Skeletal muscle tissue (tissue), 4 donors: ENCODE data around the gene HPD. TPM values are rescaled to one million over a fixed set of nuclear protein-coding genes. Genes with fewer than 3 reads are reported as not detected.
A peak's percentile ranks its signal among the peaks of the same experiment; 100 is the strongest.

Source experiments
- H3K27ac ChIP-seq: one replicate; pipeline ENCODE4 v1.7.0; 2013; ENCODE audit warnings: mild to moderate bottlenecking, low read depth, low read length, inconsistent platforms
- H3K27me3 ChIP-seq, 3 donors: one replicate each; pipeline ENCODE4 v1.7.0; 2013; ENCODE audit warnings: low read length in 3 of 3; ENCODE audit not compliant: control insufficient read depth in 3 of 3, insufficient read depth in 3 of 3
- H3K36me3 ChIP-seq, 3 donors: one replicate each; pipeline ENCODE4 v1.7.0; 2013; ENCODE audit warnings: low read length in 3 of 3; ENCODE audit not compliant: control insufficient read depth in 3 of 3, insufficient read depth in 3 of 3
- H3K4me1 ChIP-seq, 3 donors: one replicate each; pipeline ENCODE4 v1.7.0; 2013; ENCODE audit warnings: low read length in 3 of 3, mild to moderate bottlenecking in 3 of 3; ENCODE audit not compliant: control insufficient read depth in 3 of 3, insufficient read depth in 3 of 3
- H3K4me3 ChIP-seq, 3 donors: one replicate each; pipeline ENCODE4 v1.7.0; 2013; ENCODE audit warnings: low read length in 3 of 3
- H3K9ac ChIP-seq, 3 donors: one replicate each; pipeline ENCODE4 v1.7.0; 2013; ENCODE audit warnings: low read length in 3 of 3, mild to moderate bottlenecking in 3 of 3, moderate library complexity in 2 of 3, low read depth in 1 of 3
- H3K9me3 ChIP-seq, 3 donors: one replicate each; pipeline ENCODE4 v1.7.0; 2013; ENCODE audit warnings: low read length in 3 of 3; ENCODE audit not compliant: control insufficient read depth in 3 of 3
- total RNA-seq: library from RNA; depleted of rRNA; stranded (reverse); fragments of >200 nt; gene quantifications from one replicate; pipeline ENCODE4 v1.2.3, GENCODE V29; 2014
- donor health status: Osteomylitis.

The HPD gene
- total RNA-seq, 1 donor from 2014 or later: not detected

- Histone ChIP-seq H3K27ac (peak overlapping the region; percentile 60), H3K27me3 (no peaks in the 10 kb centered on the region), H3K9me3 (no peaks in the 10 kb centered on the region), H3K36me3 (peaks cover 26 to 31% (median 30%) of the 10 kb centered on the region in 3 donors), H3K4me3 (peak overlapping the region; percentile 42 to 76 (median 56)), H3K9ac (peak overlapping the region; percentile 61 to 71 (median 71)), H3K4me1 (peaks cover 36 to 39% (median 39%) of the 10 kb centered on the region in 3 donors)
Observed at GRCh38 chr12:121806546-121807423, 51.9 kb downstream of the HPD start.

GRCh38 chr12:121806009-121806545 lies 52.6 kb downstream of the HPD start:
- Histone ChIP-seq H3K9me3 (no peaks in the 10 kb centered on the region), H3K9ac (peak overlapping the region in 2 of 3 donors; percentile 71), H3K4me1 (peaks cover 32 to 36% (median 34%) of the 10 kb centered on the region in 3 donors), H3K27ac (peak overlapping the region; percentile 60), H3K36me3 (peaks cover 25 to 31% (median 30%) of the 10 kb centered on the region in 3 donors), H3K27me3 (no peaks in the 10 kb centered on the region), H3K4me3 (peak overlapping the region; percentile 42 to 76 (median 56))

DNA sequence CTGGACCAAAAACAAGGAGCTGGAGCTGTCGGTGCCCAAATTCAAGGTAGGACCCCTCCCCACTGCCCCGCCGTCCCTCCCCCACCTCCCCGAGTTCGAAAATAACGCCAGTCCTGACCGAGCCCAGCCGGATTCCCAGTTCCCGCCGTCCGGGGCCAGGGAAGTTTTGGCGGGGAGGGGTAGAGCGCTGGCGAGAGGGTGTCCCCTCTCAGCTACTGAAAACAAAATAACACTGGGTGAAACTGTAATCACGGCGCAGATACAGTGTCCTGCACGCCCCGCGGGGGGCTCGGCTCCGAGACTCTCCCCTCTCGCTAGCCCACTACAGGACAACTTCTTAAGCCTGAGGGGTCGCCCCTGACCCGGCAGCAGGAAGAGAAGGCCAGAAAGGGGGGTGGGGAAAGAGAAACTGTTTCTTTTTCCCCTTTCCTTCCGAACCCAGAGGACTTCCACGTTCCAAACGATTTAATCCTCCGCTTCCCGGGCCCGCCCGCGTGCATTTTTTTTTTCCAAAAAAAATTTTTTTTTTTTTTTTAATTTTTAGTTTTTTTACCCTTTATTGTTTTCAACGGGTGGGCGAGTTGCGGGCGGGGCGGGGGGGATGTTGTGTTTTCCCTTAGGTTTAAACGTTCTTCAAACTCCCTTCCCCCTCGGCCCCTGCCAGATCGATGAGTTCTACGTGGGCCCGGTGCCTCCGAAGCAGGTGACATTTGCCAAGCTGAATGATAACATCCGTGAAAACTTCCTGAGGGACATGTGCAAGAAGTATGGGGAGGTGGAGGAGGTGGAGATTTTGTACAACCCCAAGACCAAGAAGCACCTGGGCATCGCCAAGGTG lies 53.3 kb downstream of the HPD start:
- peak overlapping the region; percentile 74 to 99 (median 77) for H3K9ac ChIP-seq
- H3K4me3 ChIP-seq: peak overlapping the region; percentile 65 to 76 (median 72)
- peaks cover 25 to 29% (median 29%) of the 10 kb centered on the region in 3 donors for H3K4me1 ChIP-seq
- no peaks in the 10 kb centered on the region for H3K9me3 ChIP-seq
- no peaks in the 10 kb centered on the region for H3K27me3 ChIP-seq
- H3K27ac ChIP-seq: peak overlapping the region; percentile 80
- peaks cover 19 to 24% (median 23%) of the 10 kb centered on the region in 3 donors for H3K36me3 ChIP-seq

GRCh38 chr12:121804417-121805111 lies 54.1 kb downstream of the HPD start:
- Histone ChIP-seq H3K27ac (peak overlapping the region; percentile 80), H3K27me3 (no peaks in the 10 kb centered on the region), H3K4me1 (peaks cover 23 to 28% (median 27%) of the 10 kb centered on the region in 3 donors), H3K4me3 (peak overlapping the region; percentile 63 to 72 (median 71)), H3K9me3 (no peaks in the 10 kb centered on the region), H3K36me3 (peaks cover 15 to 17% (median 16%) of the 10 kb centered on the region in 3 donors), H3K9ac (peak overlapping the region; percentile 74 to 99 (median 77))

- Histone ChIP-seq H3K27me3 (no peaks in the 10 kb centered on the region), H3K9ac (peak within 1 kb of the TSS; percentile 99 to 100 (median 99)), H3K36me3 (peaks cover 9 to 13% (median 12%) of the 10 kb centered on the region in 3 donors), H3K4me3 (peak within 1 kb of the TSS; percentile 75 to 87 (median 81)), H3K27ac (peak within 1 kb of the TSS; percentile 100), H3K9me3 (no peaks in the 10 kb centered on the region), H3K4me1 (peaks cover 28 to 33% (median 32%) of the 10 kb centered on the region in 3 donors)
Observed at GRCh38 chr12:121803861-121804416, 54.7 kb downstream of the HPD start, which contains the start of gene SETD1B. TSS of gene SETD1B (plus strand) at chr12:121804009. CDS start at chr12:121804738, 729 bp downstream.

DNA sequence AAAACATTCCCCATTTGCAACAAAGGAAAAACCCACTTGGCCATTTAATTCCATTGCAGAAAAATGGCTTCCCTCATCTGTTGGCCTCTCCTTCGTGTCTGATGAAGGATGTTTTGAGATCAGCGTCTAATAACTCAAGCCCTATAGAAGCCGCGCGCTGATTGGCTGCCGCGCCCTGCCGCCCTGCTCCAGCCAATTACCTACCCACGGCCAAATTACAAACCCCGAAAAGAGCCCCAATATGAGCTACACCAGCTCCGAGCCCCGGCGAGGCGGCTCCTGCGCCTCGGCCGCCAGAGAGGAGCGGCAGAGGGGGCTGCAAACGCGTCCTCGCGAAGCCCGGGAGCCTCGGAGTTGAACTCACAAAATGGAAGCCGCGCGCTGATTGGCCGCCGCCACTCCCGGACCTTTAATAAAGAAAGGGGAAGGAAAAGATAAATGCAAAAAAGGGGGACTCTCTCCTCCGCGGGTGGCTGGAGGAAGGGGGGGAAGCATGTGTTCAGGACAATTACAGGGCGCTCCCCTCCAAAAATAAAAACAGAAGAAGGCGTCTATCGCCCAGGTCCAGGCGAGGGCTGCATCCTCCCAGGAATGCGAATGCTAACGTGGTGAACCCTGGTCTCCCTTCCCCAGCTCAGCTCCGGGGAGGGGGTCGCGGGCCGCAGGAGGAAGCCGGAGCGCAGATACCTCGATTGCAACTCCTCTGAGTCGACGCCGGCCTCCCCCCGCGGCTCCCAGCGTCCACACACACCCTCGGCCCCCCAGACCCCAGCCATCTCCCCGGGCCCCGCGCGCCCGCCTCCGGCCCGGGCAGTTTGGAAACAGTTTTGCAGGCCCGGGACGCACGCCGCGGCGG lies 55.6 kb downstream of the HPD start:
- no peaks in the 10 kb centered on the region for H3K27me3 ChIP-seq
- H3K9me3 ChIP-seq: no peaks in the 10 kb centered on the region
- peak overlapping the region; percentile 100 for H3K27ac ChIP-seq
- peak overlapping the region; percentile 75 to 87 (median 81) for H3K4me3 ChIP-seq
- H3K9ac ChIP-seq: peak overlapping the region; percentile 99 to 100 (median 99)
- peaks cover 35 to 41% (median 41%) of the 10 kb centered on the region in 3 donors for H3K4me1 ChIP-seq
- H3K36me3 ChIP-seq: peaks cover 4 to 7% (median 6%) of the 10 kb centered on the region in 3 donors

GRCh38 chr12:121802485-121802842 lies 56.2 kb downstream of the HPD start:
- Histone ChIP-seq H3K27ac (peak overlapping the region; percentile 100), H3K9me3 (no peaks in the 10 kb centered on the region), H3K4me1 (peaks cover 39 to 46% (median 45%) of the 10 kb centered on the region in 3 donors), H3K9ac (peak overlapping the region; percentile 99 to 100 (median 99)), H3K4me3 (peak overlapping the region; percentile 75 to 87 (median 81)), H3K27me3 (no peaks in the 10 kb centered on the region), H3K36me3 (peaks cover 2 to 5% (median 2%) of the 10 kb centered on the region in 3 donors)

DNA sequence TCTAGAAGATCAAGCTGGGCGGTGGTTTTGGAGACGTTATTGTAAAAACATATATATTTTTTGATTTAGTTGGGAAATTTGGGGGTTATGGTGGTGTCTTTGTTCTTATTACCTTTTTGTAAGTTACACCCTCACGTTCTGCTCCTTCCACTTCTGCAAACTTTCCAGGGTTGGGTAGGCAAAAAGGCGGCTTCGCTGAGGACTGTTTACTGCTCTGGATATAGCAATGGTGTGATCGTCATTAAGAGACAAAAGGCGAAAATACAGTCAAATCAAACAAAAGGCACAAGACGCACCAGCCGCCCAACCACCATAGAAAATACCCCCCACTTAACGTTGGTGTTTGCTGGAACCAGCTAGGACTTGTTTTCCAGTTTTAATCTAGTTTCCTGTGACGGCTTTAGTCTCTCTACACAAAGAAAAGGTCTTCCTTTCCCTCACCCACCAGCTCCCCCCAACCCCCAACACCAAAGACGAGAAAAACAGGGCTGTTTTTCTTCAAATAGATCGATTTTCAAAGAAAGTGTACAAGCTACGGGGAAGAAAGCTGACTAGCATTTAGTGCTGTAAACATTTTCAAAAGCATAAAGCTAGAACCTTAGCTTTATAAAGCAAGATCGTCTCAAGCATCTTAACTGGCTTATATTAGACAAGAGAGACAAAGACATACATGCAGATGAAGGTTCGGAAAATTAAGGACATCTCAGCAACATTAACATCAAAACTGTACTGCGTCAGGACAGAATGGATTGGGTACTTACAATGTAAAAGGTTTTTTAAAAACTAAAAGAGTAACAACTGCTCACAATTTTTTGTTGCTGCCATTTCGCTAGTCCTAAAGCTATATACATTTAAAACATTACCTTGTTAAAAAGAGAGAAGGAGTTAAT lies 56.8 kb downstream of the HPD start:
- H3K4me3 ChIP-seq: peak overlapping the region; percentile 75 to 87 (median 81)
- peak overlapping the region; percentile 99 to 100 (median 99) for H3K9ac ChIP-seq
- peaks cover 41 to 47% (median 46%) of the 10 kb centered on the region in 3 donors for H3K4me1 ChIP-seq

More for the DNA sequence above, 56.8 kb downstream of the HPD start:
- no peaks in the 10 kb centered on the region for H3K27me3 ChIP-seq
- H3K9me3 ChIP-seq: no peaks in the 10 kb centered on the region
- peaks cover 2 to 3% (median 2%) of the 10 kb centered on the region in 3 donors for H3K36me3 ChIP-seq
- H3K27ac ChIP-seq: peak overlapping the region; percentile 100
